ENCODE results near the gene TMEM245. TPM values are rescaled to one million over a fixed set of nuclear protein-coding genes. Genes with fewer than 3 reads are reported as not detected.
"Not testable (repeated sequence)": the region's sequence is repeated elsewhere in the genome, so short reads cannot be mapped to it uniquely, and the experiment has no call there.

TMEM245 gene
- total RNA-seq, 2 donors from 2014 or later, result 30.7 to 35.5 TPM

GRCh38 chr9:109150925-109151545, 31.3 kb upstream of the TMEM245 start:
- no peak overlapping the region for H3K4me3 Mint-ChIP-seq
- ATAC-seq (replicated peaks in 1 of 2) (no peak), DNase-seq (no peak)
- H3K27ac Mint-ChIP-seq, result no peak overlapping the region
- no peaks in the 10 kb centered on the region for H3K4me1 Mint-ChIP-seq (ENCODE audit: low read depth)
- peaks cover 2% of the 10 kb centered on the region in 2 donors for H3K36me3 Mint-ChIP-seq (ENCODE audit: insufficient read depth in 2 of 2)
- H3K27me3 Mint-ChIP-seq (ENCODE audit: low read depth), result peaks cover 7% of the 10 kb centered on the region
- H3K9me3 Mint-ChIP-seq, result peaks cover 2 to 4% of the 10 kb centered on the region in 2 donors

- H3K27ac Mint-ChIP-seq, result no peak overlapping the region
These were observed 30.0 kb upstream of the TMEM245 start for GRCh38 chr9:109149722-109150121.

GRCh38 chr9:109149089-109149488, 29.3 kb upstream of the TMEM245 start:
- peaks cover 7% of the 10 kb centered on the region for H3K27me3 Mint-ChIP-seq (ENCODE audit: low read depth)
- H3K36me3 Mint-ChIP-seq (ENCODE audit: insufficient read depth in 2 of 2), result peaks cover under 1 to 2% of the 10 kb centered on the region in 2 donors
- H3K4me1 Mint-ChIP-seq (ENCODE audit: low read depth), result peaks cover under 1% of the 10 kb centered on the region
- ATAC-seq (replicated peaks in 1 of 2) (no peak), DNase-seq (no peak)
- H3K9me3 Mint-ChIP-seq, result peaks cover under 1 to 2% of the 10 kb centered on the region in 2 donors
- H3K4me3 Mint-ChIP-seq, result no peak overlapping the region
- H3K27ac Mint-ChIP-seq, result no peak overlapping the region

More at GRCh38 chr9:109149722-109150121, 30.0 kb upstream of the TMEM245 start:
- Mint-ChIP-seq H3K9me3 (peaks cover 2 to 4% of the 10 kb centered on the region in 2 donors), H3K27me3 (ENCODE audit: low read depth) (peaks cover 7% of the 10 kb centered on the region), H3K36me3 (ENCODE audit: insufficient read depth in 2 of 2) (peaks cover 2% of the 10 kb centered on the region in 2 donors), H3K4me1 (ENCODE audit: low read depth) (no peaks in the 10 kb centered on the region), H3K4me3 (no peak overlapping the region)
- ATAC-seq (replicated peaks in 1 of 2) (no peak), DNase-seq (no peak)

- peaks cover 5% of the 10 kb centered on the region for H3K4me1 Mint-ChIP-seq (ENCODE audit: low read depth)
- ATAC-seq (replicated peaks in 1 of 2) (no peak), DNase-seq (no peak)
- peaks cover 7% of the 10 kb centered on the region for H3K27me3 Mint-ChIP-seq (ENCODE audit: low read depth)
- no peaks in the 10 kb centered on the region for H3K9me3 Mint-ChIP-seq
- no peak overlapping the region for H3K4me3 Mint-ChIP-seq
- no peak overlapping the region for H3K27ac Mint-ChIP-seq
- no peaks in the 10 kb centered on the region for H3K36me3 Mint-ChIP-seq (ENCODE audit: insufficient read depth in 2 of 2)
These were observed 25.3 kb upstream of the TMEM245 start for GRCh38 chr9:109145051-109145450.

GRCh38 chr9:109143881-109144562, 24.3 kb upstream of the TMEM245 start:
- H3K4me3 Mint-ChIP-seq, result no peak overlapping the region
- no peak overlapping the region for H3K27ac Mint-ChIP-seq
- H3K9me3 Mint-ChIP-seq, result no peaks in the 10 kb centered on the region
- H3K36me3 Mint-ChIP-seq (ENCODE audit: insufficient read depth in 2 of 2), result no peaks in the 10 kb centered on the region
- peak; percentile 15 to 22 for DNase-seq
- peak; percentile 68 to 71 for ATAC-seq (replicated peaks in 1 of 2)
- peaks cover 7% of the 10 kb centered on the region for H3K27me3 Mint-ChIP-seq (ENCODE audit: low read depth)
- peaks cover 5% of the 10 kb centered on the region for H3K4me1 Mint-ChIP-seq (ENCODE audit: low read depth)

- ATAC-seq (replicated peaks in 1 of 2) (no peak), DNase-seq (no peak)
- Mint-ChIP-seq H3K4me3 (no peak overlapping the region), H3K27me3 (ENCODE audit: low read depth) (no peaks in the 10 kb centered on the region), H3K9me3 (no peaks in the 10 kb centered on the region), H3K4me1 (ENCODE audit: low read depth) (peaks cover 5% of the 10 kb centered on the region), H3K36me3 (ENCODE audit: insufficient read depth in 2 of 2) (no peaks in the 10 kb centered on the region), H3K27ac (no peak overlapping the region)
These were observed 21.6 kb upstream of the TMEM245 start for GRCh38 chr9:109141375-109141774.

GRCh38 chr9:109139851-109140250, 20.1 kb upstream of the TMEM245 start:
- Mint-ChIP-seq H3K27me3 (ENCODE audit: low read depth) (no peaks in the 10 kb centered on the region), H3K36me3 (ENCODE audit: insufficient read depth in 2 of 2) (no peaks in the 10 kb centered on the region), H3K4me3 (no peak overlapping the region), H3K4me1 (ENCODE audit: low read depth) (peaks cover 5% of the 10 kb centered on the region), H3K9me3 (no peaks in the 10 kb centered on the region), H3K27ac (no peak overlapping the region)
- ATAC-seq (replicated peaks in 1 of 2) (no peak), DNase-seq (no peak)

- H3K4me1 Mint-ChIP-seq (ENCODE audit: low read depth), result no peaks in the 10 kb centered on the region
- no peaks in the 10 kb centered on the region for H3K27me3 Mint-ChIP-seq (ENCODE audit: low read depth)
- H3K4me3 Mint-ChIP-seq, result no peak overlapping the region
- H3K36me3 Mint-ChIP-seq (ENCODE audit: insufficient read depth in 2 of 2), result no peaks in the 10 kb centered on the region
- H3K27ac Mint-ChIP-seq, result no peak overlapping the region
- ATAC-seq (replicated peaks in 1 of 2) (no peak), DNase-seq (no peak)
- no peaks in the 10 kb centered on the region for H3K9me3 Mint-ChIP-seq
These were observed 18.7 kb upstream of the TMEM245 start for GRCh38 chr9:109138421-109138820.

GRCh38 chr9:109134167-109134578, 14.4 kb upstream of the TMEM245 start:
- no peaks in the 10 kb centered on the region for H3K4me1 Mint-ChIP-seq (ENCODE audit: low read depth)
- no peaks in the 10 kb centered on the region for H3K27me3 Mint-ChIP-seq (ENCODE audit: low read depth)
- ATAC-seq (replicated peaks in 1 of 2) (no peak), DNase-seq (no peak)
- no peak overlapping the region for H3K4me3 Mint-ChIP-seq
- H3K27ac Mint-ChIP-seq, result no peak overlapping the region
- no peaks in the 10 kb centered on the region for H3K9me3 Mint-ChIP-seq
- H3K36me3 Mint-ChIP-seq (ENCODE audit: insufficient read depth in 2 of 2), result no peaks in the 10 kb centered on the region

- Mint-ChIP-seq H3K4me1 (ENCODE audit: low read depth) (no peaks in the 10 kb centered on the region), H3K4me3 (no peak overlapping the region), H3K27ac (no peak overlapping the region), H3K36me3 (ENCODE audit: insufficient read depth in 2 of 2) (no peaks in the 10 kb centered on the region), H3K27me3 (ENCODE audit: low read depth) (no peaks in the 10 kb centered on the region), H3K9me3 (no peaks in the 10 kb centered on the region)
- no peak for DNase-seq
- ATAC-seq (replicated peaks in 1 of 2), result no peak
These were observed 13.8 kb upstream of the TMEM245 start for GRCh38 chr9:109133533-109133932.

GRCh38 chr9:109132567-109133021, 12.8 kb upstream of the TMEM245 start:
- Mint-ChIP-seq H3K27me3 (ENCODE audit: low read depth) (no peaks in the 10 kb centered on the region), H3K4me3 (no peak overlapping the region), H3K4me1 (ENCODE audit: low read depth) (no peaks in the 10 kb centered on the region), H3K27ac (no peak overlapping the region), H3K36me3 (ENCODE audit: insufficient read depth in 2 of 2) (no peaks in the 10 kb centered on the region), H3K9me3 (no peaks in the 10 kb centered on the region)
- no peak for DNase-seq
- no peak for ATAC-seq (replicated peaks in 1 of 2)

GRCh38 chr9:109129470-109130197, 9.9 kb upstream of the TMEM245 start:
- Mint-ChIP-seq H3K4me1 (ENCODE audit: low read depth) (no peaks in the 10 kb centered on the region), H3K36me3 (ENCODE audit: insufficient read depth in 2 of 2) (no peaks in the 10 kb centered on the region), H3K27me3 (ENCODE audit: low read depth) (no peaks in the 10 kb centered on the region), H3K27ac (no peak overlapping the region), H3K9me3 (no peaks in the 10 kb centered on the region), H3K4me3 (no peak overlapping the region)
- DNase-seq (no peak), ATAC-seq (replicated peaks in 1 of 2) (no peak)

- not testable (repeated sequence) for H3K9me3 Mint-ChIP-seq; H3K27me3 Mint-ChIP-seq (ENCODE audit: low read depth); H3K27ac Mint-ChIP-seq; DNase-seq; H3K4me3 Mint-ChIP-seq; H3K36me3 Mint-ChIP-seq (ENCODE audit: insufficient read depth in 2 of 2); ATAC-seq (replicated peaks in 1 of 2)
- peaks cover 13% of the 10 kb centered on the region for H3K4me1 Mint-ChIP-seq (ENCODE audit: low read depth)
These were observed 6.9 kb upstream of the TMEM245 start for GRCh38 chr9:109126671-109127070.
